ENCODE results near the gene AOPEP.

DNA sequence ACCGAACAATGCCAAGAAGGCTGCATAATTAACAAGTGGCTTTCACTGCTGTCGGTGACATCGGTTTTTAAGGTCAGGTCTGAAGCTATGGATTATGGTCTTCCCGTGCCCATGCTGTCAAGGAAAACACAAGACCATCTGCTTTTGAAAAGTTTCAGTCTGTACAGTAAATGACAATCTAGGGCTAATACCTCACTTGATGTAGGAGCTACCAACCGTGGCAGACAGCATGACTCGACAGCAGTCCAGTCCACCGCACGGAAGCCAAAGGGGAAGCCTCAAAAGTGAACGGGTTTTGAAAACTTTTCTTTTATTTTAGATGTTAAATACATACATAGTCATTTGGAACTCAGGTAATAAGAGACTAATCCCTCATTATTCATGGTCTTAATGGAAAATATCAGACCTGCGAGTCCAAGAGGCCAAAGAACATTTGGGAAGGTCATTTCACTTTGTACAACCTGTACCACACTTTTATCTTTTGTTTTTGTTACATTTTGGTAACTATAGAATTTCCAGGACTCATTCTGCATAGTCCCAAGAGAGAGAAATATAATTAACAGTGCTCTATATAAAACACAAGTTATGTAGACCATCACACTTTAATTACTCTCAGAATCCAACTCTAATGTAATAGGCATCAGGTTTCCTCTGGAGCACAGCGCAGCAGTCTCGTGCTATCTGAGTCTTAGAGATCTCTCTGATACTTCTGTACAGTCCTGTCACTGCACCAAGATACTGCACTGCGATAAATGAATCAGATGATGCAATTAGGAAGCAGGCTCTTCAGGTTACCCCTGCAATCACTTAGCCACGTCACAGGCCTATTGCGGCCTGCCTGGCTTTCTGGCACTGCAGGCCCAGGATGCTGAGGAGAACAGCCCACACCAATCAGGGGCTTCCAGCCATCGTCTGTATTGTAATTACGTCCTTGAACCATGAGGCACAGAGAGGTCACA is 406.1 kb downstream of the AOPEP start:
- TF ChIP-seq POLR2AphosphoS5 (IDR thresholded peaks at IDR 0.05), result no peak
- TF ChIP-seq, protein P1, sequence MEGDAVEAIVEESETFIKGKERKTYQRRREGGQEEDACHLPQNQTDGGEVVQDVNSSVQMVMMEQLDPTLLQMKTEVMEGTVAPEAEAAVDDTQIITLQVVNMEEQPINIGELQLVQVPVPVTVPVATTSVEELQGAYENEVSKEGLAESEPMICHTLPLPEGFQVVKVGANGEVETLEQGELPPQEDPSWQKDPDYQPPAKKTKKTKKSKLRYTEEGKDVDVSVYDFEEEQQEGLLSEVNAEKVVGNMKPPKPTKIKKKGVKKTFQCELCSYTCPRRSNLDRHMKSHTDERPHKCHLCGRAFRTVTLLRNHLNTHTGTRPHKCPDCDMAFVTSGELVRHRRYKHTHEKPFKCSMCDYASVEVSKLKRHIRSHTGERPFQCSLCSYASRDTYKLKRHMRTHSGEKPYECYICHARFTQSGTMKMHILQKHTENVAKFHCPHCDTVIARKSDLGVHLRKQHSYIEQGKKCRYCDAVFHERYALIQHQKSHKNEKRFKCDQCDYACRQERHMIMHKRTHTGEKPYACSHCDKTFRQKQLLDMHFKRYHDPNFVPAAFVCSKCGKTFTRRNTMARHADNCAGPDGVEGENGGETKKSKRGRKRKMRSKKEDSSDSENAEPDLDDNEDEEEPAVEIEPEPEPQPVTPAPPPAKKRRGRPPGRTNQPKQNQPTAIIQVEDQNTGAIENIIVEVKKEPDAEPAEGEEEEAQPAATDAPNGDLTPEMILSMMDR (IDR thresholded peaks at IDR 0.05), result no peak

All from upper lobe of left lung (tissue), 4 donors.